T-helper 2 cell (primary cell): ENCODE data around the gene TIMM22.
"Not testable (repeated sequence)": the region's sequence is repeated elsewhere in the genome, so short reads cannot be mapped to it uniquely, and the experiment has no call there.

Experiments
- DNase-seq, 5 experiments: peaks; one replicate each; pipeline versions ENCODE4 v3.0.0 to v3.0.0-alpha.2; 2012 to 2022
- total RNA-seq, 2 donors: gene quantifications; one replicate each; lab custom pipeline; 2026; lab: John Stamatoyannopoulos, UW

The TIMM22 gene
- 15.2 to 15.3 reads per million in 2 donors for total RNA-seq

- DNase-seq: peak; percentile 82 to 99 (median 88)
Measured at GRCh38 chr17:996554-997344, at the start of gene TIMM22. TIMM22 (plus strand) TSS chr17:997129; CDS start chr17:997143, 14 bp downstream.

- no peak for DNase-seq
Measured at GRCh38 chr17:948284-948852, 48.6 kb upstream of the TIMM22 start.

- DNase-seq: no peak
Measured at GRCh38 chr17:949623-950303, 47.2 kb upstream of the TIMM22 start.

GRCh38 chr17:951325-952132 is 45.4 kb upstream of the TIMM22 start:
- no peak for DNase-seq

GRCh38 chr17:952592-952991 is 44.3 kb upstream of the TIMM22 start:
- not testable (repeated sequence) for DNase-seq

- no peak for DNase-seq
Measured at GRCh38 chr17:953767-954166, 43.2 kb upstream of the TIMM22 start.

GRCh38 chr17:954431-955164 is 42.3 kb upstream of the TIMM22 start:
- DNase-seq: no peak

GRCh38 chr17:956905-957304 is 40.0 kb upstream of the TIMM22 start:
- DNase-seq: no peak

GRCh38 chr17:957856-958421 is 39.0 kb upstream of the TIMM22 start:
- DNase-seq: no peak

- no peak for DNase-seq
Measured at GRCh38 chr17:958712-959451, 38.0 kb upstream of the TIMM22 start.

GRCh38 chr17:962166-962565 is 34.8 kb upstream of the TIMM22 start:
- DNase-seq: no peak

GRCh38 chr17:962670-963069 is 34.3 kb upstream of the TIMM22 start:
- DNase-seq: no peak

- no peak for DNase-seq
Measured at GRCh38 chr17:964876-965275, 32.1 kb upstream of the TIMM22 start.

GRCh38 chr17:965311-965989 is 31.5 kb upstream of the TIMM22 start:
- no peak for DNase-seq

- no peak for DNase-seq
Measured at GRCh38 chr17:967122-967521, 29.8 kb upstream of the TIMM22 start.

- no peak for DNase-seq
Measured at GRCh38 chr17:968812-969730, 27.9 kb upstream of the TIMM22 start.

GRCh38 chr17:969811-970355 is 27.0 kb upstream of the TIMM22 start:
- DNase-seq: no peak

GRCh38 chr17:970364-970763 is 26.6 kb upstream of the TIMM22 start:
- no peak for DNase-seq

- DNase-seq: not testable (repeated sequence)
Measured at GRCh38 chr17:971861-972260, 25.1 kb upstream of the TIMM22 start.
